ENCODE data around the gene F5. TPM values are rescaled to one million over a fixed set of nuclear protein-coding genes. Genes with fewer than 3 reads are reported as not detected.

The F5 gene
- total RNA-seq, 2 experiments from 2014 or later, result 20.7 to 23.3 TPM

DNA sequence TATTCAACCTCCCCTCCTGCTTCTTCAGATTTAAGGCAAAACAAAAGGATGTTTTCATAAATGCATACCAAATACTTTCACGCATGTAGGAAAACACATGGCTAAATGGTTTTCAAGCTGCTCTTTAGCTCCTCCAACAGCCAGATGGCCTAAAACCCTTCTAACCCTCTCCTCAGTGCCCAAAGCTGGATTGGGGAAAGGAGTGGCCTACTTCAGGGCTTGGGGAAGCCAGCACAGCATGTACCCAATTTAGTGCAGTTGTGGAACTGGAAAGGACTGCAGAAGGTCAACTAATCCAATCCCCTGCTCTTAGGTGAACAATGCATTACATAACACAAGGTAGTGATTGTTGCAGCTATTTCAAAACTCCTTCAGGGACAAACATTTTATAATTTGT is 9.3 kb downstream of the F5 start:
- Mint-ChIP-seq H3K9me3 (no peaks in the 10 kb centered on the region), H3K4me3 (no peak overlapping the region), H3K4me1 (ENCODE audit: low read depth) (peaks cover 2% of the 10 kb centered on the region), H3K36me3 (ENCODE audit: low read depth) (peaks cover 29% of the 10 kb centered on the region), H3K27me3 (no peaks in the 10 kb centered on the region), H3K27ac (no peak overlapping the region)
- TF ChIP-seq, protein P1, sequence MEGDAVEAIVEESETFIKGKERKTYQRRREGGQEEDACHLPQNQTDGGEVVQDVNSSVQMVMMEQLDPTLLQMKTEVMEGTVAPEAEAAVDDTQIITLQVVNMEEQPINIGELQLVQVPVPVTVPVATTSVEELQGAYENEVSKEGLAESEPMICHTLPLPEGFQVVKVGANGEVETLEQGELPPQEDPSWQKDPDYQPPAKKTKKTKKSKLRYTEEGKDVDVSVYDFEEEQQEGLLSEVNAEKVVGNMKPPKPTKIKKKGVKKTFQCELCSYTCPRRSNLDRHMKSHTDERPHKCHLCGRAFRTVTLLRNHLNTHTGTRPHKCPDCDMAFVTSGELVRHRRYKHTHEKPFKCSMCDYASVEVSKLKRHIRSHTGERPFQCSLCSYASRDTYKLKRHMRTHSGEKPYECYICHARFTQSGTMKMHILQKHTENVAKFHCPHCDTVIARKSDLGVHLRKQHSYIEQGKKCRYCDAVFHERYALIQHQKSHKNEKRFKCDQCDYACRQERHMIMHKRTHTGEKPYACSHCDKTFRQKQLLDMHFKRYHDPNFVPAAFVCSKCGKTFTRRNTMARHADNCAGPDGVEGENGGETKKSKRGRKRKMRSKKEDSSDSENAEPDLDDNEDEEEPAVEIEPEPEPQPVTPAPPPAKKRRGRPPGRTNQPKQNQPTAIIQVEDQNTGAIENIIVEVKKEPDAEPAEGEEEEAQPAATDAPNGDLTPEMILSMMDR (IDR thresholded peaks at IDR 0.05), result no peak
- CTCF ChIA-PET, result interaction anchor here (1.0 to 1.7 kb wide), 3 partner anchors 9 to 135 kb away, joined by 3 to 10 read pairs (median 6); partner anchors contain the start of gene F5
- ATAC-seq, result no peak
- intact Hi-C loops (cut with micrococcal nuclease), result no loop called here
- POLR2A ChIA-PET, result no interaction called here
- no peak for DNase-seq

DNA sequence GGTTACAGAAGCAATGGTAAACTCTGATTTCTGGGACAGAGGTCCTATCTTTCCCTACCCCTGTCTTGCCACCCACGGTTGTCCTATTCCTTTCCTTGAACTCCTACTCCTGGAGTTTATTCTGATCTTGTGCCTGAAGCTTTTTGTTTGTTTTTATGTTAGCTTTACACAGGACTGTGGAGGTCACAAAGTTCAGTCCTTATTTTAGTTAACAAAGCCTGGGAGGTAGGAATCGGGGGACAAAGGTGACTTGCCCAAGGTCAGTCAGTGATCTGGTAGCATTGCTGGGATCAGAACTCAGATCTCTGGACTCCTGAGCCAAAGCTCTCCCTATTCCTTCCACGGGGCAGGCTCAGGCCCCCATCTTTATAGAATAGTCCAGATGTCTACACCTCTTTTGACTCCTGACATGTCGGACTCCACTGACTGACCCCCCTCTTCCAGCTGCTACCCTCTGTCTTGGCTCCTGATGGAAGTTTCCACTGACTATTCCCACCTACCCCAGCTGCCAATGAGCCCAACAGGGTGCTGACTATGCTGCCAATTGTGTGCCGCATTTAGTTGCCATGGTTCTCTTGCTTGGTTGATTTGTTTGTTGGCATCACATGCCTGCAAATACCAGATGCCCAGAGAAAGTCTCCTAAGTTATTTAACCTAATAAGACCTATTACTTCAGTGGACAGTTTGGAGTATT is 9.9 kb downstream of the F5 start:
- DNase-seq, result no peak
- Mint-ChIP-seq H3K27me3 (no peaks in the 10 kb centered on the region), H3K4me1 (ENCODE audit: low read depth) (peaks cover 2% of the 10 kb centered on the region), H3K9me3 (no peaks in the 10 kb centered on the region), H3K4me3 (no peak overlapping the region), H3K36me3 (ENCODE audit: low read depth) (peaks cover 34% of the 10 kb centered on the region), H3K27ac (no peak overlapping the region)
- ChIA-PET POLR2A (no interaction called here), CTCF (interaction anchor here (1.0 to 1.7 kb wide), 4 partner anchors 10 to 136 kb away, joined by 3 to 10 read pairs (median 4); partner anchors contain the start of gene F5)
- no peak for ATAC-seq
- intact Hi-C loops (cut with micrococcal nuclease), result no loop called here
- TF ChIP-seq, protein P1 (IDR thresholded peaks at IDR 0.05), result no peak

DNA sequence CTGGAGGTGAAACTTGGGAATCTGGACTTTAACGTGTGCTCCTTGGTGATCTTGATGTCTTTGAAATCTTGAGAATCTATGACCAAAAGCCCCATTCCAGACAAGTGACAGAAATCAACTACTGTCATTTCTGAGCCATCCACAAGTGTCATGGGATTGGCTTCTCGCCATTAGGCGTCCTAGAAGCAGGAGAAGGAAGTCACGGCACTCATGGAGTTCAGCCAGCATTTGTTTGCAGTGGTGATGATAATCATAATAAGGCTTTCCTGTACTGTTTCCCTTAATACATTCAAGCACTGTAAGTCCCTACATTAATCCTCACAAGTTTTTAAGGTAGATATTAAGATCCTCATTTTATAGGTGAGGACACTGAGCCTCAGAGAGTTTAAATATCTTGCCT is 11.9 kb downstream of the F5 start:
- TF ChIP-seq, protein P1 (IDR thresholded peaks at IDR 0.05), result no peak
- H3K36me3 Mint-ChIP-seq (ENCODE audit: low read depth), result peaks cover 47% of the 10 kb centered on the region
- ATAC-seq (no peak), DNase-seq (no peak)
- POLR2A ChIA-PET, result no interaction called here
- H3K27me3 Mint-ChIP-seq, result no peaks in the 10 kb centered on the region
- CTCF ChIA-PET, result no interaction called here
- H3K9me3 Mint-ChIP-seq, result no peaks in the 10 kb centered on the region
- H3K27ac Mint-ChIP-seq, result no peak overlapping the region
- H3K4me3 Mint-ChIP-seq, result no peak overlapping the region
- H3K4me1 Mint-ChIP-seq (ENCODE audit: low read depth), result peaks cover 2% of the 10 kb centered on the region
- intact Hi-C loops (cut with micrococcal nuclease), result no loop called here

DNA sequence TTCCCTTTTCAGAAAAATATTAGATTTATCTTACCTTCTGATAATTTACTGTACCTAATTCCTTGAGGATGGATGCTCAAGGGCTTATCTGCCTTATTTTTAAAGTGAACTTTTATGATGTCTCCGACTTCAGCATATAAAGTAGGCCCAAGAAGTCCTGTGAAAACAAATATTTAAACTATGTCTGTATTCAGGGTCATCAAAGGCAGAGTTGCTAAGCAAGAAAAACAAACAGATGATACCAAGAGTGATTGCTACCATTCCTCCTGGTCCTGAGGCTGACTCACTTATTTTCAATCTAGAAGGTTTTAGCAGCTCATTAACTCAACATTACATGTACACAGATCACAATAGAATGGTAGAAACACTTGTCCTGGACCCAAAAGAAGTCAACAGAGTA is 14.1 kb downstream of the F5 start:
- ATAC-seq, result no peak
- peaks cover 2% of the 10 kb centered on the region for H3K4me1 Mint-ChIP-seq (ENCODE audit: low read depth)
- intact Hi-C loops (cut with micrococcal nuclease), result no loop called here
- peaks cover 45% of the 10 kb centered on the region for H3K36me3 Mint-ChIP-seq (ENCODE audit: low read depth)
- no peak for DNase-seq
- no peaks in the 10 kb centered on the region for H3K27me3 Mint-ChIP-seq
- H3K9me3 Mint-ChIP-seq, result no peaks in the 10 kb centered on the region
- no peak overlapping the region for H3K4me3 Mint-ChIP-seq
- POLR2A ChIA-PET, result no interaction called here
- CTCF ChIA-PET, result interaction anchor here (1.5 kb wide), 1 partner anchor 30 kb away, joined by 3 read pairs; no protein-coding TSS in a partner anchor
- no peak overlapping the region for H3K27ac Mint-ChIP-seq
- TF ChIP-seq, protein P1 (IDR thresholded peaks at IDR 0.05), result no peak

DNA sequence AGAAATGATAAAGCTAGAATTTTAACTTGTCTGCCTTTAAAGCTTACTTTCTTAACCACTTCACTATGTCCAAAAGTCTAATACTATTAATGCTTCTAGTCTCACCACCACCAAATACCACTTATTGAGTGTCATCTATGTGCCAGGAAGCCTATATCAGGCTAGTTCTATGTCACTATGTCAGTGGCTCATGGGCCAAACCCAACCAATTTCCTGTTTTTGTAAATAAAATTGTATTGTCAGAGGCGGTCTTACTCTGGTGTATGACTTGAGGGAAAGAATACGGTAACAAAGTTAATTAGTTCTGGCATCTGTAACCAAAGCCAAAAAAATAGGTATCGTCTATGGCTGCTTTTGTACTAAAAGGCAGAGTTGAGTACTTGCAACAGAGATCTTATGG is 14.8 kb downstream of the F5 start:
- intact Hi-C loops (cut with micrococcal nuclease), result no loop called here
- CTCF ChIA-PET, result interaction anchor here (0.7 kb wide), 1 partner anchor 22 kb away, joined by 3 read pairs; no protein-coding TSS in a partner anchor
- Mint-ChIP-seq H3K9me3 (no peaks in the 10 kb centered on the region), H3K27ac (no peak overlapping the region), H3K4me1 (ENCODE audit: low read depth) (peaks cover 2% of the 10 kb centered on the region), H3K27me3 (no peaks in the 10 kb centered on the region), H3K36me3 (ENCODE audit: low read depth) (peaks cover 46% of the 10 kb centered on the region), H3K4me3 (no peak overlapping the region)
- POLR2A ChIA-PET, result no interaction called here
- TF ChIP-seq, protein P1 (IDR thresholded peaks at IDR 0.05), result no peak
- ATAC-seq, result no peak
- no peak for DNase-seq

All from activated CD8-positive, alpha-beta T cell treated with anti-CD3 and anti-CD28 coated beads for 36 hours (primary cell).